LHCN-M2 (cell line): ENCODE results near the gene CCDC157. TPM values are rescaled to one million over a fixed set of nuclear protein-coding genes. Genes with fewer than 3 reads are reported as not detected.
A peak's percentile ranks its signal among the peaks of the same experiment; 100 is the strongest.

Source experiments
- DNase-seq: peaks from one replicate; pipeline ENCODE4 v3.0.0-alpha.2; 2012; ENCODE audit warnings: low read depth
- total RNA-seq: library from RNA; depleted of rRNA; stranded (reverse); fragments of >200 nt; gene quantifications from 2 replicates; pipeline ENCODE4 v1.2.3, GENCODE V29; 2014

The CCDC157 gene
- total RNA-seq, 1 experiment from 2014 or later, result 3.2 TPM

DNA sequence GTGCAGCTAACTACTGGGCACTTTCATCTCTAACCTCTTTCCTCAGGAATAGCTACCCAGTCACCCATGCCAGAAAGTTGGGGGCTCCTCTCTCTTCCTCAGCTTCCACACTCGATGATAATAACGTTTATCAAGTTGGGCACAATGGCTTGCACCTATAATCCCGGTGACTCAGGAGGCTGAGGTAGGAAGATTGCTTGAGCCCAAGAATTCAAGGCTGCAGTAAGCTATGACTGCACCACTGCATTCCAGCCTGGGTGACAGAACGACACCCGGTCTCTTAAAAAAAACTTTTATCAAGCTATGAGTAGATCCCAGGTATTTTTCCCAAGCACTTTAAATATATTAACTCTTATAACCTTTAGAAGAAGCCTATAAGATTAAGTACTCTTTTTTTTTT is 2.2 kb upstream of the CCDC157 start:
- no peak for DNase-seq

DNA sequence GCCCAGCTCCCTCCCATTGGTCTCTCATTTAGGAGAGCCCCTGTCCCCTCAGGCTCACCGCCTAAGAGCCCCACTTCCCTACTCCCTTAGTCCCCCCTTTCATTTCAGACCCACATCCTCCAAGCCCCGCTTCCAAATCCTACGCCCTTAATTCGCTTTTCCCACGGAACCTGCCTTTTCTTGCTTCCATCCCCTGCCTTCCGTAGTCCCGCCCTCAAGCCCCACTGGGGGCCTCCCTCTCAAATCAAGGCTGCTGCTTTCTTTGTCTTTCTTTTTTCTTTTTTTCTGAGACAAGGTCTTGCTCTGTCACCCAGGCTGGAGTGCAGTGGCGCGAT is 396 bp downstream of the CCDC157 start:
- DNase-seq, result no peak

DNA sequence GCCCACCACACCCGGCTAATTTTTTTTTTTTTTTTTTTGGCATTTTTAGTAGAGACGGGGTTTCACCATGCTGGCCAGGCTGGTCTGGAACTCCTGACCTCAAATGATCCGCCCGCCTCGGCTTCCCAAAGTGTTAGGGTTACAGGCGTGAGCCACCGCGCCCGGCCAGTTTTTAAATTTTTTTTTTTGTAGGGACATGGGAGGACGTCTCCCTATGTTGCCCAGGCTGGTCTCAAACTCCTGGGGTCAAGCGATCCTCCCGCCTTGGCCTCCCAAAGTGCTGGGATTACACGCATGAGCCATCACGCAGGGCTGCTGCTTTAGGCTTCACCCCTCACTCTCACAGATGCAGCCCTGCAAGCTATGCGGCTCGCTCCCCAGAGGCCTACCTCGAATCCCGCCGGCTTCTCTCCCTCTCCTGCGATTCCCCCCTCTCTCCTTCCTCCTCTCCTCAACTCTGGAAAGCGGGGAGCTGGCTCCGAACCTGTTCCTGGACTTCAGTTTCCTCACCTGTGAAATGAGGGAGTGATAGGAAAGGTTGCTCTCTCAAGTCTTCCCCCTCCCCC is 926 bp downstream of the CCDC157 start:
- DNase-seq, result no peak

DNA sequence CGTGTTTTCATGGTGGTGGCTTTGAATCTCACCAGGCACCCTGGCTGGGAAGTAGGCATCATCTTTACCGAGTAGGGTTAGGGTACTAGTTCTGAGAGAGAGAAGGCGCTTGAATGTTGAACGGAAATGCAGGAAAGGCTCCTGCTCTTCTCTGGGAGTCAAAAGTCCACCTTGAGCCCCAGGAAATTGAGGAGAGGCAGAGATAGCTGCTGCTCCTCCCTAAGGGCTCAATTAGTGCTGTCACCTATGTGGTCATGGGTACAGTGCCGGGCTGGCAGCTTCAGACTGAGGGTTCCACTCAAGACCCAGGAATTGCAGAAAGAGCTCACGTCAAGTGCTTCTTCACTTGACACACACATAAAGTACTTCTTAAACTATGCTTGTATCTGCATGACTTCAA is 1.7 kb downstream of the CCDC157 start:
- DNase-seq, result no peak

DNA sequence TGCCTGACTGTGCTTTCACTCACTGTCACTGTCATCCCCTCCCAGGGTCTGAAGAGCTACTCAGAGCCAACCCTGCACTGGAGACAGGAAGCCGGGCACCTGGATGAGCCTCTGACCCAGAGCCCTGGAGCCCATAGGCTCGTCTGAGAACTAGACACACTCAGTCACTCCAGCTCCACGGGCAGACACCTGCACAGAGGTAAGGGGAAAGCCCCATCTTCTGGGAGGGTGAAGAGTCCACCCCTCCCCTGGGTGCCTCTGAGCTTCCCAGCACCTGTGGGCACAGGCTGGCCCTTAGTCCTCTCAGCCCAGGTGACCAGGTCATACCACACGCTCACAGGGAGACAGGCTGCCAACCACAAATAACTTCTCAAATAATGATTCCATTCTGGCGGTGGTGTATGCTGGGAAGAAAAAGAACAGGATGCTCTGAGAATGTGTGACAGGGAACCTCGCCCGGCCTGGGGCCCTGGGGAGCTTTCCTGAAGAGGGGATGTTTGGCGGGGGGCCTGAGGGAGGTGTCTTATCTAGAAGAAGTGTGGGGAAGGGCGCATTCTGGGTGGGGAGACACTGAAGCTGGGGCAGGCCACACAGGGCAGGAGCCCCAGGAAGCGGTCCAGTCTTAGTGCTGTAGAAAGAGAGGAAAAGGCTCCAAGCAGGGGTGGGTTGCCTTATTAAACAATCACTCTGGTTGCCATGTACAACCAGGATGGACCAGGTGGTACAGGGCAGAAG is 5.3 kb downstream of the CCDC157 start:
- DNase-seq, result no peak

DNA sequence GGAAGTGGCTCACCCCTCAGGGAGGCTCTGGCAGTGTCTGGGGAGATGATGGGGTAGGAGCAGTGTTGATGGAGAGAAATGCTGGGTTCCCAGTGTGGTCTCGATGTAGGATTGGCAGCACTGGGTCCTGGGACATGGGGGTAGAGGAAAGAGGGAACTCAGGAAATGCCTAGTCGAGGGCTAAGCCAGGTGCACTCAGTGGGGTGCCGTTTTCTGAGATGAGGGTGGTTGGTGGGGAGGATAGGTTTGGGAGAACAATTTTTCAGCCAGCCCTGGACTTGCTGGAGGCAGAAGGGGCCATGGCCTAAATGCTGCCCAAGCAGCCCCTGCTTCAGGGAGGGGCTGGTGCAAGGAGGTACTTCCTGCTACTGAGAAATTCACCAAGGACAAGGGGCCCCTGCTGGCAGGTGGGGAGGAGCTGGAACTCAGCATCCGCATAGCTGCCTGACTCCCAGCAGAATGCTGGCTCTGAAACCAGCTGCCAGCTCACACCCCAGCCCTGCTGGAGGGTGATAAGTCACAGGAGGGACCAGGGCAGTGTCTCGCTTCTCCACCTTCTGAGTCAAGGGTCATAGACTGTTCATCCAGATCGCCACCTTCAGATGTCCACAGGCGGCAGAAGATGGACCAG is 6.0 kb downstream of the CCDC157 start:
- no peak for DNase-seq

DNA sequence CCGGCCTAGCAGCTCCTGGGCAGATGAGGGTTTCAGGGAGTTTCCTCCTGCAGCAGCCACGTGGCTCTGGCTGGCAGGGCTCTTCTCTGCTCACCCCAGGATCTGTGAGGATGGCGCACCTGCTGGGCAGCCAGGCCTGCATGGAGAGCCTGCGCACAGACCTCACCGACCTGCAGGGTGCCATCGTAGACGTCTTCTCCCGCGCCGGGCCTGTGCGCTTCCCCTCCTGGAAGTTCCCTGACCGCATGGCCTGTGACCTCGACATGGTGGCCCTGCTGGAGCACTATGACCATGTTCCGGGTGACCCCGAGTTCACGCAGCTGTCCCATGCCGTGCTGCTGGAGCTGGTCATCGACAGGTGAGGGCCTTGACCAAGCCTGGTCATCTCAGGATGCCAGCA is 9.1 kb downstream of the CCDC157 start:
- no peak for DNase-seq

DNA sequence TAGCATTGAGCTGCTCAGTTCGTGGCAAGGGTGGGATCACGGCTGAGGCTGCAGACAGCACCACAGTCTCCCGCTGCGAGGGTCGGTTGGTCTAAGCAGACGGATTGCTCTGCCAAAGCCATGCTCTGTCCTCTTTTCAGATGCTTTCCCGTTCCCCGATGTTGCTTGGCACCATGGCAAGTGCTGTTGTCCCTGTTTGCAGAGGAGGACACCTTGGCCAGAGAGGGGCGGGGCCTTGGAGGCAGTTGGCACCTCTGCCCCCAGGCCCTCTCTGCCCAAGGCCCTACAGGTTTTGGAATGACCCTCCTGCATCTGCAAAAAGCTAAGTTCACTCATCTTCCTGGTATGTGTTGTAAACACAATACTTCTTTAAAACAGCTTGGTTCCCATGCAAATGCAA is 11.6 kb downstream of the CCDC157 start:
- DNase-seq, result no peak

DNA sequence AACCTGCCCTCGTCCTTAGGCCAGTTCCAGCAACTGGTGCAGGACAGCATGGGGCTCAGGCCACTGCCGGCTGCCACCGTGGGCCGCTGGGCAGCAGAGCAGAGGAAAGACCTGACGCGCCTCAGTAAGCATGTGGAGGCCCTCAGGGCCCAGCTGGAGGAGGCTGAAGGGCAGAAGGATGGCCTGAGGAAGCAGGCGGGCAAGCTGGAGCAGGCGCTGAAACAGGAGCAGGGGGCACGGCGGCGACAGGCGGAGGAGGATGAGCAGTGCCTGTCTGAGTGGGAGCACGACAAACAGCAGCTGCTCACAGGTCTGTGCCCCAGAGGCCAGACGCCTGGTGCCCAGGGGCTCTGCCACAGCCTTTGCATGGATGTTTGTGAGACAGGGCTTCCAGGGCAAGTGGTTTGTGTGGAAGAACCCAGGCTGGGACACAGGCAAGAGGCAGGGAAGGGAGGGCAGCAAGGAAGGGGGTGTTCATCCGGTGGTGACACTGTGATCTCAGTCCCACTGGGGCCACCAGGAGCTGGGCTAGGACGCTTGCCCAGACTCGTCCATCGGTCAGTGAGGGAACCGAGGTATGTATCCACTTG is 13.9 kb downstream of the CCDC157 start:
- no peak for DNase-seq

DNA sequence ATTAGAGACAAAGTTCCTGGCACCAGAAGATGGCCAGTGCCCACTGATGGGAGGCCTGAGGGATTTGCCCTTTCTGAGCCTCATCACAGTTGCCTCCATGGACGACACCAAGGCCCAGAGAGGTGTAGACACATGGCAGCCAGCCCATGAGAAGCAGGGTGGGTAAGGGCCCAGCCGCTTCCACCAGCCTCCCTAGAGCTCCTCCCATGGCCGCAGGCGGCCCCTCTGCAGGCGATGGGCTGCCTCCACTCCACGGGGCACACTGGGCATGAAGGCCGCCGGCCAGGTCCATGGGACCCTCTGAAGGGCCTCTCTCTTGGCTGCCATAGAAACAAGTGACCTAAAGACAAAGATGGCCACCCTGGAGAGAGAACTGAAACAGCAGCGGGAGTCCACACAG is 14.5 kb downstream of the CCDC157 start:
- no peak for DNase-seq

DNA sequence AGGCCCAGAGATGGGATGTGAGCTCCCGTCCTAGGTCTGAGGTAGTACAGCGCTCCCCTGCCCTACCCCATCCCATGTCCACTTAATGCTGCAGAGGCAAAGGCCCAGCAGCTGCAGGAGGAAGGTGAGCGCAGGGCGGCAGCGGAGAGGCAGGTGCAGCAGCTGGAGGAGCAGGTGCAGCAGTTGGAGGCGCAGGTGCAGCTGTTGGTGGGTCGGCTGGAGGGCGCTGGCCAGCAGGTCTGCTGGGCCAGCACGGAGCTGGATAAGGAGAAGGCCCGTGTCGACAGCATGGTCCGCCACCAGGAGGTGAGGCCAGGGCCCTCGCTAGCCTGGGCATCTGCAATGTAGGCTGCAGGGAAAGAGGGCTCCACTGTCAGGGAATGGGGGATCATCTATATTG is 15.2 kb downstream of the CCDC157 start:
- DNase-seq, result no peak

DNA sequence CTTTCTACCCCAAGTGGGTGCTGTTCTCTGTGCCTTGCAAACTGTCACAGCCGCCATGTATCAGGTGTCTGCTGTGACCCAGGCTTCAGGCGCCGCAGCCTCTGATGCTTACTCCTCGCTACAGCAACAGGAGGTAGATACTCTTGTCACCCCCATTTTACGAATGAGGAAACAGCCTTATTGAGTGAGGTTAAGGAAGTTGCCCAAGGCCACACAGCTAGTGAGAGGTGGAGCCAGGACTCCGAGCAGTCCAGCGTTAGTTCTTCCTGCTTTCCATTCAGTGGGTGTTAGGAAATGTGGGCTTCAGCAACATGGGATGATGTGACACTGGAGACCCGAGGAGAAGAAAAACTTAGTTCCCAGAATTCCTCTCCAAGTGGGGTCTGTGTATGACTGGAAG is 16.1 kb downstream of the CCDC157 start:
- DNase-seq, result no peak

DNA sequence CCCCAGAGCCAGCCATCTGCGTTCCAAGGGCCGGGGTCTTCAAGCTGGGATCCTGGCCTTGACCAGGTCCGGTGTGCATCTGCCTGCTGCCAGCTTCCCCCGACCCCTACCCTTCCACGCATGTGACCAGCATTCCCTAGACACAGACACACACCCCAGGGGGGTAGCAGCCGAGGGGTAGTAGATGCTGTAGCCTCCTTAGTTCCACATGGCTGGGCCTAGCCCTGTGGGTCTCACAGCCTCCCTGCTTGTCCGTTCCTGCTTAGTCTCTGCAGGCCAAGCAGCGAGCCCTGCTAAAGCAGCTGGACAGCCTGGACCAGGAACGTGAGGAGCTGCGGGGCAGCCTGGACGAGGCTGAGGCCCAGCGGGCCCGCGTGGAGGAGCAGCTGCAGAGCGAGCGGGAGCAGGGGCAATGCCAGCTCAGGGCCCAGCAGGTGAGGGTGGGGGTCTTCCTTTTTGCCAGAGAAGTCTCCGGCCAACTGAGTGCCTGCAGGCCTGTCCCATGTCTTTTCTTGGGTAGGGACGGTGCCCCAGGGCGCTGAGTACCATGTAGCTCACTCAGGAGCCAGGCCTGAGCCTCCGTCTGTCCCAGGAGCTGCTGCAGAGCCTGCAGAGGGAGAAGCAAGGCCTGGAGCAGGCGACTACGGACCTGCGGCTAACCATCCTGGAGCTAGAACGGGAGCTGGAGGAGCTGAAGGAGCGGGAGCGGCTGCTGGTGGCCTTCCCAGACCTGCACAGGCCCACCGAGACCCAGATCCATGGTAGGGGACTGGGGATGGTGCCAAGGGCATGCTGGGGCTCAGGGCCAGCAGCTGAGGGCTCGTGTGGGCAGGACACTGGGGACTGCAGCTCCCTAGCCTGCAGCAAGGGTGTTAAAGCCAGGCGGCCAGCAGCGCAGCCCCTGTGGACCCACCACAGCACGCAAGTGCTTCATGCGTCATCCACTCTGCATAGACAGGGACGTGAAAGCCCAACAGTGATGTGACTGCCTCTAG is 16.8 kb downstream of the CCDC157 start:
- DNase-seq, result no peak

DNA sequence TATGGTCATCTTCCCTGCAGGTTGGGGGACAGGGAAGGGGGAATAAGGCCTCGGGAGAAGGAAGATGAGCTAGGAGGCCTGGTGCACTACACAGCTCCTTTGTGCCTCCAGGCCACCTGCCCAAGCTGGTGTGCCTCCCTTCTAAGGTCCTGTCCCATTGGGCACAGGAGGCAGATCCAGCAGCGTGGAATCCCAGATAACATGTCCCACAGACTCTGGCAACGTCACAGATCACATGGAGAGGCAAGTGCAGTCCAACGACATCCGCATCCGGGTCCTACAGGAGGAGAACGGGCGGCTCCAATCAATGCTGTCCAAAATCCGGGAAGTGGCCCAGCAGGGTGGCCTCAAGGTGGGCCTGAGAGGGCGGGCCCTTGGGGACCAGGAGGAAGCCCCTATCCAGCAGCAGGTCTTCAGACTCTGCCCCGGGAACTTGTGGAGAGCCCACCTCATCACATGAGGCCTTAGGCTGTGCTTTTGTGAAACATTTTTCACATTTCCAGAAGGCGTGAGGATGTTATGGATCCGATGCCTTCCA is 18.6 kb downstream of the CCDC157 start:
- no peak for DNase-seq

DNA sequence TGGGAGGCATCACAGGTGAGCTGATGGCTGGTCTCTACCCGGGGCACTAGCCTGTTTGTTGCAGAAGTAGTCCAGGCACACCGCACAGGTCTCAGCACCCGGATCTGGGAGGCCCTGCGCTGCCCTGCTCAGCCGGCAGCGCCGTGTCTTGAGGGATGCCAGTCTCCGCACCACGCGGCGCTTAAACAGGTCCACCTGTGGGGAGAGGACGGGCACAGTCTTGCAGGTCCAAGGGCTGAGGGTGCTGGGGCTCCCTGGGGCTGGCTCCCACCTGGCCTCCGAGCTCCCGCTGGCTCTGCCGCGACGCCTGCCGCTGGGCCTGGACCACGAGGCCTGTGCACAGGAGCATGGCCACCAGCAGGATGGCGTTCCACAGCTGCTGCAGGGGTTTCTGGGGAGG is 23.2 kb downstream of the CCDC157 start:
- DNase-seq, result no peak

DNA sequence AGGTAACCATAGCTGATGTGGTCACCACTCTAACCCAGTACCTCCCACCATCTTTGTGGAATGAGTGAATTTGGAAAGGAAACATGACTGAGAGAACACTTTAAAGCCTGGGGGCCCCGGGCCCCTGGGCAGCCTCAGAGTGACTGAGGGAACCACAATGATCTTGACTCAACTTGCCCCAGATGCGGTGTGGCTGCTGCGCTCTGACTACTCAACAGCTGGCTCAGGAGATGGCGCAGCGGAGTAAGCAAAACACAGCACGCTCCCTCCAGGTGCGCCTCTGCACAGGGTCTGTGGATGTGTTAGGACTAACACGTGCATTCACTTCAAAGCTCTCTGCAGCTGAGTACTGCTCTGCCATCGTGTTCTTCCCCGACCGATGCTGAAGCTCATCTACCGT is 24.5 kb downstream of the CCDC157 start:
- DNase-seq, result no peak

DNA sequence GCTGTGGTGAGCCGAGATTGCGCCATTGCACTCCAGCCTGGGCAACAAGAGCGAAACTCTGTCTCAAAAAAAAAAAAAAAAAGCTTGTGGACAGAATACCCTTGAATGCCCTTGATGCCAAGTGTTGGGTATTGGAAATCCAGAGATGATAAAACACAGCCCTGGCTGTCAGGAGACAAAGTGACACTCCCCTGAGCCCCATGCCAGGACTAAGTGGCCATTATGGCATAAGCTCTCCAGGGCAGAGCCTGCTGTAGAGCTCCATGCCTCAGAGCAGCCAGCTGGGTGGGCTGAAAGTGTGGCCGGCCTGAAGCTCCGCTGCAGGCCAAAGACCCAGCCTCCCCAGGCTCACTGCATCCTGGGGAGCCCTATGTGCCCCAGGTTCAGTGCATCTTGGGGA is 25.5 kb downstream of the CCDC157 start:
- no peak for DNase-seq

DNA sequence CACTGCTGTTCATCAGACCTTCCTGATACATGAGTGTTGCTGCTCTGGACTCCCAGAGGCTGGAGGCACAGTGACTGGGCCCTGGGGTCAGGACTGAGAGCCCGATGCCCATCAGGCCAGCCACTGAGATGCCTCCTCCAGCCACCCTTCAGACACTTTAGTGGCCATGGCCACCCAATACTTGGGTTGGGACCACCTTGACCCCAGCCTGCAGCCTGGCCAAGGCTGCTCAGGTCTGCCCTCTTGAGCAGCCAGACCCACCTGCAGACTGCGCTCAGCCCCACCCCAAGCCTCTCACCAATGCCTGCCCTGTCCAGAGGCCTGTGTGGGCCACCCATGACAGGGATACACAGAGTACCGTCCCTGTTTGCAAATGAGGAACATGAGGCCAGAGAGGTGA is 26.3 kb downstream of the CCDC157 start:
- no peak for DNase-seq

DNA sequence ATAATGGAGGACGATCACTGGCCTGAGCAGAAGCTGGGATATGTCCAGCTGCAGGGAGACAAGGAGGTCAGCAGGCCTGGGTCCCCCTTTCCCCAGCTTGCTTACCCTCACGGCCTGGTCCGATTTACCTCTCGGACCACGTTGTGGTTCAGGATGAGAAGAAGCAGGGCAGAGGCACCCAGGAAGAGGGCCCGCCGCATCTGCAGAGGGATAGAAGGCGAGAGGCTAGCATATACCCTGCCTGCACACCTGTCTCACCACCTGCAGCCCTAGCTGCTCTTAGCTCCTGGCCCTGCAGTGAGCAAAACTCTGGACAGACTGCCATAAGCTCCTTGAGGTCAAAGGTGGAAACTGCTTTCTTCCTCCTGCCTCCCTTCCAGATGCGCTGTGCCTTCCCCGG is 29.1 kb downstream of the CCDC157 start:
- DNase-seq, result no peak

DNA sequence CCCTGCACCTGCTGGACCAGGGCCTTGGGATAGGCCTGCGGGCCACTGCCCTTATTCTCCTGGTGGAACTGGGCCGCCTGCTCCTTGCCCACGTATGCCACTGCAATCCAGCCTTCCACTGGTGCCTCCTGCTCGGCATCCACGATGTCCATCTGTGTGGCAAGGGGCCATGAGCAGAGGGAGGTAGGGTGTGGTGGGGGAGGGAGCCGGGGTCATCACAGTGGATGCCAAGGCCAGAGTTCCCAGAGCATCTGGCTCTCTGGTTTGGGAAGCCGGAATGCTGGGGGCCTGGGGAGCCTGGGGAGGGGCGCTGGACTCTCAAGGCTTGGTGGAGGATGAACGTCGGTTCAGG is 29.8 kb downstream of the CCDC157 start:
- no peak for DNase-seq

DNA sequence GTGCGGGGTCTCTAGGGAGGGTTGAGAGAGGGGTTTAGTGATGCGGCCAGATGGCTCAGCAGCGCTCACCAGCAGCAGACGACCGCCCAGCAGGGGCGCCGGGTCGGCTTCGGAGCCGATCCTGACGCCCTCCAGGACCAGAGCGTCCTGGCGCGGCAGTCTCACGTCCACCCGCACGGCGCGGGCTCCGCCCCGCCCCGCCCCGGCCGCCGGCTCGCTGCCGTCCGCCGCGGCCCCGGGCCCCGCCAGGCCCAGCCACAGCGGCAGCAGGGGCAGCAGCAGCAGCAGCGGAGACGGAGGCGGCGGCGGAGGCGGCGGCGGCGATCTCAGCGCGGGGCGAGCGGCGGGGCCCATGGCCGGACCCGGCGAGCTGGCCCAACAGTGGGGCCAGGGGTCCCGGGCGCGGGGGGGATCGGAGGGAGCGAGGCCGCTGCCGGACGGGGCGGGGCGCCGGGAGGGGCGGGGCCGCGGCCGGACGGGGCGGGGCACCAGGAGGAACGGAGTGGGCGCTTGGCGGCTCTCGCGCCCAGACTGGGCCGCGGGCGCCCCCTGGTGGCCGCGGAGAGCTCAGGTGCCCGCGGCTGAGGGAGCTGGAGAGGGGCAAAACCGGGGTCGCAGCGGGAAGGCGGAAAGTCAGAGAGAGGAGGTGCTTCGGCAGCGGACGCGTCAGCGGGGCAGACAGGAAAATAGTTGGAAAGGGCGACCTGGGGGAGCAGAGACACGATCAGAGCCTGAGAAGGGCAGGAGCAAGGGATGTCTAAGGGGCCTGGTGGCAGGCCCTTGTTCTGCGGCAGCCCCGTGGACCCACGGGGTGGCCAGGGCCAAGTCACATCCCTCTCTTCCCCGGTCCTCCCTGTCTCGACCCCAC is 30.4 kb downstream of the CCDC157 start, which contains the start of gene RNF215:
RNF215 (minus strand) TSS at position 452 of the 868 bp plus-strand sequence; CDS start at position 354, 98 bp downstream.
- DNase-seq, result peak; percentile 66
